GM10847 (cell line): Measurements from ENCODE around the gene MAN1C1.

Source experiments
- POLR2A ChIP-seq: IDR thresholded peaks from 2 replicates; pipeline ENCODE4 v1.6.1; 2011; ENCODE audit not compliant: insufficient read length; ENCODE audit errors: extremely low read depth

Gene MAN1C1

GRCh38 chr1:25756215-25756614 lies 139.6 kb downstream of the MAN1C1 start:
- TF ChIP-seq POLR2A = no peak

- TF ChIP-seq POLR2A = no peak
Observed at GRCh38 chr1:25757151-25757845, 140.7 kb downstream of the MAN1C1 start.

- no peak for TF ChIP-seq POLR2A
Observed at GRCh38 chr1:25757846-25758185, 141.2 kb downstream of the MAN1C1 start.

- TF ChIP-seq POLR2A = no peak
Observed at GRCh38 chr1:25758466-25759070, 142.0 kb downstream of the MAN1C1 start.

GRCh38 chr1:25760122-25760719 lies 143.6 kb downstream of the MAN1C1 start:
- TF ChIP-seq POLR2A = no peak

- TF ChIP-seq POLR2A = no peak
Observed at GRCh38 chr1:25760871-25761270, 144.3 kb downstream of the MAN1C1 start.

GRCh38 chr1:25763493-25763892 lies 146.9 kb downstream of the MAN1C1 start:
- TF ChIP-seq POLR2A = no peak

- no peak for TF ChIP-seq POLR2A
Observed at GRCh38 chr1:25765136-25765922, 148.7 kb downstream of the MAN1C1 start.

GRCh38 chr1:25765923-25766589 lies 149.5 kb downstream of the MAN1C1 start:
- no peak for TF ChIP-seq POLR2A

GRCh38 chr1:25766721-25767436 lies 150.3 kb downstream of the MAN1C1 start:
- no peak for TF ChIP-seq POLR2A

GRCh38 chr1:25767437-25767770 lies 150.8 kb downstream of the MAN1C1 start:
- no peak for TF ChIP-seq POLR2A

- TF ChIP-seq POLR2A = no peak
Observed at GRCh38 chr1:25768999-25769398, 152.4 kb downstream of the MAN1C1 start.

- TF ChIP-seq POLR2A = no peak
Observed at GRCh38 chr1:25769625-25770383, 153.2 kb downstream of the MAN1C1 start.
